ENCODE results near the gene ST7L.

GRCh38 chr1:112643080-112643479 is 24.1 kb upstream of the ST7L start:
- no peak for TF ChIP-seq CTCF (IDR thresholded peaks at IDR 0.05)
- no peak for TF ChIP-seq POLR2A (IDR thresholded peaks at IDR 0.05)
